NCI-H2029 (cell line): ENCODE results near the gene TGFBR2.

Experiments used
- DNase-seq: peaks from one replicate; lab custom pipeline; 2025; lab: John Stamatoyannopoulos, UW

TGFBR2 gene

GRCh38 chr3:30719536-30719935 lies 113.1 kb downstream of the TGFBR2 start:
- no peak for DNase-seq

- DNase-seq: no peak
Measured at GRCh38 chr3:30720586-30721313, 114.3 kb downstream of the TGFBR2 start.

GRCh38 chr3:30721314-30721634 lies 114.9 kb downstream of the TGFBR2 start:
- DNase-seq: no peak

GRCh38 chr3:30723211-30723610 lies 116.8 kb downstream of the TGFBR2 start:
- DNase-seq: no peak

GRCh38 chr3:30724863-30725262 lies 118.5 kb downstream of the TGFBR2 start:
- no peak for DNase-seq

GRCh38 chr3:30728143-30728542 lies 121.7 kb downstream of the TGFBR2 start:
- no peak for DNase-seq

GRCh38 chr3:30729512-30729911 lies 123.1 kb downstream of the TGFBR2 start:
- no peak for DNase-seq

GRCh38 chr3:30729936-30730335 lies 123.5 kb downstream of the TGFBR2 start:
- DNase-seq: no peak

- DNase-seq: no peak
Measured at GRCh38 chr3:30730967-30731366, 124.6 kb downstream of the TGFBR2 start.

- no peak for DNase-seq
Measured at GRCh38 chr3:30733209-30733608, 126.8 kb downstream of the TGFBR2 start.

GRCh38 chr3:30733696-30734095 lies 127.3 kb downstream of the TGFBR2 start:
- DNase-seq: no peak

GRCh38 chr3:30737743-30738499 lies 131.5 kb downstream of the TGFBR2 start:
- DNase-seq: no peak

- no peak for DNase-seq
Measured at GRCh38 chr3:30738605-30739004, 132.2 kb downstream of the TGFBR2 start.

- no peak for DNase-seq
Measured at GRCh38 chr3:30741889-30742288, 135.5 kb downstream of the TGFBR2 start.

GRCh38 chr3:30742796-30743619 lies 136.6 kb downstream of the TGFBR2 start:
- no peak for DNase-seq
